ENCODE results near the gene UBL5.
"Not testable (repeated sequence)": the region's sequence is repeated elsewhere in the genome, so short reads cannot be mapped to it uniquely, and the experiment has no call there.

UBL5 gene

DNA sequence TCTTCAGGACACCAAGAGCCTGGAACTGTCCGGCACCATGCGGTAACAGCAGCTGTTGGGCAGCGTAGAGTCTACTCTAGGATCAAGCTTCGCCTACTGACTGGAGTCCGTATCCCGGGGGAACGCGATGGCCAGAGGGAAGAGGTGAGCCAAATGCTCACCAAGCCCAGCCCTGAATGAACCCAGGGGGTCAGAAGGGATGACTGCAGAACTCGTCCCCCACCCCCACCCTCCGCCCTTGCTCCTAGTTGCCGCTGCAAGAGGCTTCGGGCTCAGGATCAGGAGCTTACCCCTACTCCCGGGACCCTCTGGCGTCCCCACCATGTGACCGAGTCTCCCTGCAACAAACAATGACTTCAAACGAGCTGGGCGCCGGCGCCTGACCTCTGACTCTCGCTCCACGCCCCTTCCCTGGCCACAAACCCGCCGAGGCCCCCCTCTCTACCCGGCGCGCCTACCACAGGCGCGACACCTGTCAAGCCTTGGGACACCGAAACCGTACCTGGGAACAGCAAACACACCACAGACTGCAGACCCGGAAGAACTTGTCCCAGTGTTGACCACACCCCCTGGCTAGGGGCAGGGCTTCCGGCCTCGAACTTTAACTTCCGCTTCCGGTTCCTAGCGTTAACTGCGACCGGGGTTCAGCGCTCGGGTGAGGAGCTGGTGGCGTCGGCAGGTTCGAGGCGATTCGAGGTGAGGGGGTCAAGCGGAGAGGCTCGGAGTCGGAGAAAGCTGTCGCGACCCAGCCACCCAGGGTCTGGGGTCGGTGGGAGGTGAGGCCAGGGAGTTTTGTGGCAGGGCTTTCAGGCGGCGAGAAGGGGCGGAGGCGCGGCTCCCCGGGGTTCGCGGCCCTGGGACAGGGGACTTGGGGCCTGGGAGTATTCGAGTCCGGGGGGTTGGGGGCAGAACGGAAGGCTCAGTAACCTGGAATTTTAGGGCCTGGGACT, at the start of gene UBL5:
Gene UBL5 (plus strand): TSS at position 630 of the 950 bp plus-strand sequence. CDS start 420 bp downstream, outside the sequence.
- DNase-seq = peak; percentile 91 to 94 (median 93)

DNA sequence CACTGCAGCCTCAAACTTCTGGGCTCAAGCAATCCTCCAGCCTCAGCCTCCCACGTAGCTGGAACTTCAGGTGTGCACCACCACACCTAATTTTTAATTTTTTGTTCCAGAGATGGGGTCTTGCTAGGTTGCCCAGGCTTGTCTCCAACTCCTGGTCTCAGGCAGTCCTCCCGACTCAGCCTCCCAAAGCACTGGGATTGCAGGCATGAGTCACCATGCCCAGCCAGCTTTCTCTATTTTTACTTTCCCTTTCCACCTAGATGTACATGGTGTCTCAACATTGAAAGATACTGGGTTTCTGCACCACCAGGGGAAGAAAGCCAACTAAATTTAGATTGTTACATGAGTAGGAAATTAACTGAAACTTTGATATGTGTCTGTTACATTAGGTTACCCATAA, 45.4 kb upstream of the UBL5 start:
- DNase-seq = peak; percentile 53 to 72 (median 60)

DNA sequence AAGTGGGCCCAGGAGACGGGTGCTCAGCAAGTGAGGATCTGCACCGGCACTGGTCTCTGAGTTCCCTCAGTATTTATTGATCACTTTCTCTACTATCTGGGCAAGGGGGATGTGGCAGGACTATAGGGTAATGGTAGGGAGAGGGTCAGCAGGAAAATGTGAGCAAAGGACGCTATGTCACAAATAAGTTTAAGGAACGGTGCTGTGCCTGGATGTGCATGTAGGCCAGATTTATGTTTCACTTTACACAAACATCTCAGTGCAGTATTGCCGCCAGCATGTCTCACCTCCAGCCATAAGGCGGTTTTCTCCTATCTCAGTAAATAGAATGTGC, 43.6 kb upstream of the UBL5 start:
- not testable (repeated sequence) for DNase-seq

DNA sequence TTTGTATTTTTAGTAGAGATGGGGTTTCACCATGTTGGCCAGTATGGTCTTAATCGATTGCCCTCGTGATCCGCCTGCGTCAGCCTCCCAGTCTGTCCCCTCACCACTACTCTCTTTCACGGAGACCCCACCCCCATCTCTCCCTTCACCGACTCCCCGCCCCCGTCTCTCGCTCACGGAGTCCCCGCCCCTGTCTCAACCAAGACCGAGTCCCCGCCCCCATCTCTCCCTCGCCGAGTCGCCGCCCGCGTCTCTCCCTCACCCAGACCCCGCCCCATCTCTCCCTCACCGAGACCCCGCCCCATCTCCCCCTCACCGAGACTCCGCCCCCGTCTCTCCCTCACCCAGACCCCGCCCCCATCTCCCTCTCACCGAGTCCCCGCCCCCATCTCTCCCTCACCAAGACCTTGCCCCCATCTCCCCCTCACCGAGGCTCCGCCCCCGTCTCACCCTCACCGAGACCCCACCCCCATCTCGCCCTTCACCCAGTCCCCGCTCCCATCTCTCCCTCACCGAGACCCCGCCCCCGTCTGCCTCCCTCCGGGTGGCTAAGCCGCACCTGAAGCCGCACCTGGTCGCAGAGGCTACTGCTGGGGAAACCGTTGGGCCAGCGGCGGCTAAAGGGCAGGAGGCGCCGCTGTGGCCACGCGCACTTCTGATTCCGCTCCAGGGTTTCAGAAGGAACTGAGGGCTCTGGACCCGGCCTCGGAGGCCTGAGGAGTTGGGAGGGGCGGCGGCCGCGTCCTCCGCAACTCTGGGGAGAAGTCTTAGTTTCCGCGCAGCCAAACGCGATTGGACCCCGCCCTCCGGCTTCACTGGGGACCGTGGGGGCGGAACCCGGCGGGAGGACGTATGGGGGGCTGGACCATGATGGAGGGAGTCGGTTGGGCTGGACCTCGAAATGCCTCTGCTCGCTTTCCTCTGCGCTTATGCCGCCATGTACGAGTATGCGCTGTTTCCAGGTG, 42.1 kb upstream of the UBL5 start:
- DNase-seq = peak; percentile 93 to 99 (median 98)

DNA sequence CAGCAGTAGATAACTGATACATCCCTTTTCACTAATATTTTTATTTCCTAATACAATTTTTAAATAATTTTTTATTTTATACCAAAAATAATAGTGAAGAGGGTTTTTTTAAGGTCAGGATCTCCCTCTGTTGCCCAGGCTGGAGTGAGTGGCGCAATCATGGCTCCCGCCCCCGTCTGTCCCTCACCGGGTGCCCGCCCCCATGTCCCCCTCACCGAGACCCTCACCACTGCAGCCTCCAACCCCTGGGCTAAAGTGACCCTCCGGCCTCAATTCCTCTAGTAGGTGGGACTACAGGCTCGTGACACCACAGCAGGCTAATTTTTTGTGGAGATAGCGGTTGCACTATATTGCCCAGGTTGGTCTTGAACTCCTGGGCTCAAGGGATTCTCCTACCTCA, 41.4 kb upstream of the UBL5 start:
- no peak for DNase-seq

DNA sequence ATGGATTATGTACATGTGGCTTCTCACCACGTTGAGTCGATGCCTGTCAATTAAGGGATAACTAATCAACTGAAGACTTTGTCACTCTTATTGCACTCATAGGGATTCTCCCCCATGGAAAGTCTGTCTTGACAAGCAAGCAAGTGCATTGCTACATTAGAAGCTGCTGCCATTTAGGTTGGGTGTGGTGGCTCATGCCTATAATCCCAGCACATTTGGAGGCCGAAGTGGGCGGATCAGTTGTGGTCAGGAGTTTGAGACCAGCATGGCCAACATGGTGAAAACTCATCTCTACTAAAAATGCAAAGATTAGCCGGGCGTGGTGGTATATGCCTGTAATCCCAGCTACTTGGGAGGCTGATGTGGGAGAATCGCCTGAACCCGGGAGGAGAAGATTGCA, 40.9 kb upstream of the UBL5 start:
- DNase-seq = no peak

DNA sequence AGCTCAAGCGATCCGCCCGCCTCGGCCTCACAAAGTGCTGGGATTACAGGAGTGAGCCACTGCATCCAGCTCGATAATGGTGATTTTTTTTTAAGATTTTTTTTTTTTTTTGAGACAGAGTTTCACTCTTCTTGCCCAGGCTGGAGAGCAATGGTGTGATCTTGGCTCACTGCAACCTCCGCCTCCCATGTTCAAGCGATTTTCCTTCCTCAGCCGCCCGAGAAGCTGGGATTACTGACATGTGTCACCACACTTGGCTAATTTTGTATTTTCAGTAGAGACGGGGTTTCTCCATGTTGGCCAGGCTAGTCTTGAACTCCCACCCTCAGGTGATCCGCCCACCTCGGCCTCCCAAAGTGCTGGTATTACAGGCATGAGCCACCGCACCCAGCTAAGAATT, 39.1 kb upstream of the UBL5 start:
- DNase-seq = not testable (repeated sequence)

DNA sequence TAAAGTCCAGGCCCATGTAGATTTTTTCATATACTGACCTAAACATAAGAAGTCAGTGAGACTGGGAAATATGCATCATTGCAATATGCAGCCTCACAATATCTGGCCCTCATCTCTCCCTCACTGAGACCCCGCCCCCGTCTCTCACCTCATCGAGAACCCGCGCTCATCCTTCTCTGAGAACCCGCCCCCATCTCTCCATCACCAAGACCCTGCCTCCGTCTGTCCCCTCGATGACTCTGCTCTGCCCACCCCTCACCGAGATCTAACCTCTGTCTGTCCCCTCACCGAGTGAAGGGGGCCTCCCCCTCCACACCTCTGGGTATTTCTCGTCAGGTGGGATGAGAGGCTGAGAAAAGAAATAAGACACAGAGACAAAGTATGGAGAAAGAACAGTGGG, 38.7 kb upstream of the UBL5 start:
- no peak for DNase-seq

DNA sequence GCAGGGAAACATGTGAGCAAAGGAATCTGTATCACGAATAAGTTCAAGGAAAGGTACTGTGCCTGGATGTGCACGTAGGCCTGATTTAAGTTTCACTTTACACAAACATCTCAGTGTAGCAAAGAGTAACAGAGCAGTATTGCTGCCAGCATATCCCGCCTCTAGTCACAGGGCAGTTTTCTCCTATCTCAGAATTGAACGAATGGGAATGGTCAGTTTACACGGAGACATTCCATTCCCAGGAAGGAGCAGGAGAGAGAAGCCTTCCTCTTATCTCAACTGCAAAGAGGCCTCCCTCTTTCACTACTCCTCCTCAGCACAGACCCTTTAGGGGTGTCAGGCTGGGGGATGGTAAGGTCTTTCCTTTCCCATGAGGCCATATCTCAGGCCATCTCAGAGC, 38.1 kb upstream of the UBL5 start:
- DNase-seq = not testable (repeated sequence)

DNA sequence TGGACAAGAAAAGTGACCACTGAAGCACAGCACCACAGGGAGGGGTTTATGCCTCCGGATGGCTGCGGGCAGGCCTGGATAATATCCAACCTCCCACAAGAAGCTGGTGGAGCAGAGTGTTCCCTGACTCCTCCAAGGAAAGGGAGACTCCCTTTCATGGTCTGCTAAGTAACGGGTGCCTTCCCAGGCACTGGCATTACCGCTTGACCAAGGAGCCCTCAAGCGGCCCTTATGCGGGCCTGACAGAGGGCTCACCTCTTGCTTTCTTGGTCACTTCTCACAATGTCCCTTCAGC, 36.7 kb upstream of the UBL5 start:
- not testable (repeated sequence) for DNase-seq

DNA sequence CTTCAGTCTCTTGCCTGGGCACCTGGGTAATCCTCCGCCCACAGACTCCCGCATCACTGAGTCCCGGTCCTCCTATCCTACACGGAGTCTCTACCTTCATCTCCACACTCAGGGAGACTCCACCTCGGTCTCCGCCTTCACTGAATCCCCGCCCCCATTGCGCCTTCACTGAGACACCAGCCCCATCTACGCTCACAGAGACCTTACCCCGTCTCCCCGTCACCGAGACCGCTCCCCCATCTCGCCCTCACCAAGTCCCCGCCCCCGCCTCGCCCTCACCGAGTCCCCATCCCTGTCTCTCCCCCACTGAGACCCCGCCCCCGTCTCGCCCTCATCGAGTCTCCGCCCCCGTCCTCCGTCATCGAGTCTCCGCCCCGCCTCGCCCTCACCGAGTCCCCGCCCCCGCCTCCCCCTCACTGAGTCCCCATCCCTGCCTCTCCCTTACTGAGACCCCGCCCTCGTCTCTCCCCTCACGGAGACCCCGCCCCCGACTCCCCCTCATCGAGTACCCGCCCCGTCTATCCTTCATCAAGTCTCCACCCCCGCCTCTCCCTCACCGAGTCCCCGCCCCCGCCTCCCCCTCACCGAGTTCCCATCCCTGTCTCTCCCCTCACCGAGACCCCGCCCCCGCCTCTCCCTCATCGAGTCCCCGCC, 36.0 kb upstream of the UBL5 start:
- DNase-seq = peak; percentile 89 to 98 (median 97)

DNA sequence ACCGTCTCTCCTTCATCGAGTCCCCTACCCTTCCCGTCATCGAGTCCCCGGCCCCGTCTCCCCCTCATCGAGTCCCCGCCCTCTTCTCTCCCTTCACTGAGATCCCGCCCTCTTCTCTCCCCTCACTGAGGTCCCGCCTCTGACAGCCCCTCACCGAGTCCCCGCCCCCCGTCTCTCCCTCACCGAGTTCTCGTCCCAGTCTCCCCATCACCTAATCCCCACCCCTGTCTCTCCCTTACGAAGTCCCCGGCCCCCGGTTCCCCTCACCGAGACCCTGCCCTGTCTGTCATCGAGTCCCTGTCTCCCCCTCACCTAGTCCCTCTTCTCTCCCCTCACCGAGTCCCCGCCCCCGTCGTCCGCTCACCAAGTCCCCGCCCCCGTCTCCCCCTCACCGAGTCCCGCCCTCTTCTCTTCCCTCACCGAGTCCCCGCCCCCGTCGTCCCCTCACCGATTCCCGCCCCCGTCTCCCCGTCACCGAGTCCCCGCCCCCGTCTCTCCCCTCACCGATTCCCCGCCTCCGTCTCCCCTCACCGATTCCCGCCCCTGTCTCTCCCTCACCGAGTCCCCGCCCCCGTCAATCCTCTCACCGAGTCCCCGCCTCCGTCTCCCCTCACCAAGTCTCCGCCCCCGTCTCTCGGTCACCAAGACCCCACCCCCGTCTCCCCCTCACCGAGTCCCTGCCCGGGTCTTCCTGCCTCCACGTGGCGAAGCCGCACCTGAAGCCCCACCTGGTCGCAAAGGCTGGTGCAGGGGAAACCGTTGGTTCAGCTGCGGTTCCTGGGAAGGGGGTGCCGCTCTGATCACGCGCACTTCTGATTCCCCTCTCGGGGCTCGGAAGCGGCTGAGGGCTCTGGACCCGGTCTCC, 35.3 kb upstream of the UBL5 start:
- peak; percentile 90 to 99 (median 97) for DNase-seq

DNA sequence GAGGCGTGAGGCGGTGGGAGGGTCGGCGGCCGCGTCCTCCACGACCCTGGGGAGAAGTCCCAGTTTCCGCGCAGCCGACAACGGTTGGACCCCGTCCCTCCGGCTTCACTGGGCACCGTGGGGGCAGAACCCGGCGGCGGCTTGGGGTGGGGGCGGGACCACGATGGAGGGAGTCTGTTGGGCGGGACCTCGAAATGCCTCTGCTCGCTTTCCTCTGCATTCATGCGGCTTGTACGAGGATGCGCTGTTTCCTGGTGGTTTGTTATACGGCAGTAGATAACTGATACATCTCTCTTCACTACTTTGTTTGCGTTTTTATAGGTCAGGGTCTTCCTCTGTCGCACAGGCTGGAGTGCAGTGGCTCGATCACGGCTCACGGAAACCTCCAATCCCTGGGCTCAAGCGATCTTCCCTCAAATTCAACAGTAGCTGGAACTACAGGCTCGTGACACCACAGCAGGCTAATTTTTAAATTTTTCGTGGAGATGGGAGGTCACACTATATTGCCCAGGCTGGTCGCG, 34.6 kb upstream of the UBL5 start:
- peak; percentile 37 to 74 (median 64) for DNase-seq

DNA sequence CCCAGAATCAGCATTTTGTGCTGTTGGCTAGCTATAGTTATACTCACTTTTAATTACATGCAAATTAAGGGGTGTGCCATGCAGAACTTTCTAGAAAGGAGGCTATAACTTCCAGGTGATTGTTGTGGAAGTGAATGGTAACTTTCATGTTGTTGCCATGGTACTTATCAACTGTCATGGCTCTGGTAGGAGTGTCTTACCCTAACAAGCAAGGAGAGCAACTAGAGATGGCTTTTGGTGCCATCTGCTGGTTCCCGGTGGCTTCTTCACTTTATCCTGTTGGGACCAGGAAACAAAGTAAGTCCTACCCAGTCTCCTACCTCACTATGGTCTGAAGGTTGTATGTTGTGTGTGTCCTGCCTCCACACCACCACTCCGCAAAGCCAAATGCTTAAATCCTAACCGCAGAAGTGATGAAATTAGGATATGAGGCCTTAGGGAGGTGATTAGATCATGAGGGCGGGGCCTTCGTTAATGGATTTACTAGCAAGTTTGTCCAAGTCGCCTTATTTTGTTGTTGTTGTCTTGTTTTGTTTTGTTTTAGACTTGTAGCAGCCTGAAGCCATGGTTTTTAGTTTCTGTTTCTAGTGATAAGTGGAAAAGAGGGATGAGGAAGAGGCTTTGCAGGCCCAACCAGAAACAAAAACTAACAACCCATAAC, 31.5 kb upstream of the UBL5 start:
- DNase-seq = peak; percentile 88 to 92 (median 91)

DNA sequence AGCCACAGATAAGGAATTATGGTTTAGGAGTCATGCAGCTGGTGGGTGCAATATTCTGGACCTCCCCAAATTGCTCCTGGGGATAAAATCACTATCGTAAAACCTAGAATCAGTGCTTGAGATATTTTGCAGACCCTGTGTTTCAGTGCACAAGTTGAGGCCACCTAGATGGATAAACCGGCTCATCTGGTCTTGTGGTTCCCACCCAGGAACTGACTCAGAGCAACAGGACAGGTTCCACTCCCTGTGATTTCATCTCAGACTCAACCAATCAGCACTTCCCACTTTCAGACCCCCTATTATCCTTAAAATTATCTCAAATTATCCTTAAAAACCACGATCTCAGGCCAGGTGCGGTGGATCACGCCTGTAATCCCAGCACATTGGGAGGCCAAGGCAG, 29.8 kb upstream of the UBL5 start:
- DNase-seq = no peak

DNA sequence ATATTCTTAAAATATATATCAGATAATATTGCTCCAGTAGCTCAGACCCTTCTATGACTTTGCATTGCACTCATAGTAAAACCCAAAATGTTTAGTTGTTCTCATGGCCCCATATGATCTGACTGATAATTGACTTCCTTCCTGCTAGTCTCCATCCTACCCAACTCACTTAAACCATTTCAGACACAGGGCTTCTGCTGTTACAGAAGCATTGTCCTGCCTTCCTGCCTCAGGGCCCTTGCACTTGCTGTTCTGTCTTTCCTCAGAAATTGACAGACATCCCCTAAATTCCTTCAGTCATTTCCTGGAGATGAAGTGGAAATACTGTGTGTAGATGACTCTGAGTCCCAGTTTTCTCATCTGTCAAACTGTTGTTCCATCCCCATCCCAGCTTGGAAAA, 28.6 kb upstream of the UBL5 start:
- DNase-seq = no peak

DNA sequence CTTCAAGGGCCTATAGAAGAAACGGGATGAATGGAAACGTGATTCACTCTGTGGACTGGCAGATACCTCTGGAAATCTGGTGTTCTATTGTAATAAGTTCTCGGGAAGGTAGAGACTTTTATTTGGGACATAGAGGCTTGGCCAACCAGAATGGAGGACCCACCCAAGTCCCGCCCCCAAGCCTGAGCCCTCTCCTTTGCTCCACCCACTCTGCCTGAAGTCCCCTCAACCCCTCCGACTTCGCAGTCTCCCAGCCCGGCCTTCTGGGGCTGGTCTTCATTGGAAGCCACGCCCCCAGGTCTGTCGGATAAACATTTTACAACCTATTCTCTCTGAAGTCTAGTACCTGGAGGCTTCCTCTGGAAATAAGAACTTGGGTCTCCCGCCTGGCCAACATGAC, 25.7 kb upstream of the UBL5 start:
- no peak for DNase-seq

DNA sequence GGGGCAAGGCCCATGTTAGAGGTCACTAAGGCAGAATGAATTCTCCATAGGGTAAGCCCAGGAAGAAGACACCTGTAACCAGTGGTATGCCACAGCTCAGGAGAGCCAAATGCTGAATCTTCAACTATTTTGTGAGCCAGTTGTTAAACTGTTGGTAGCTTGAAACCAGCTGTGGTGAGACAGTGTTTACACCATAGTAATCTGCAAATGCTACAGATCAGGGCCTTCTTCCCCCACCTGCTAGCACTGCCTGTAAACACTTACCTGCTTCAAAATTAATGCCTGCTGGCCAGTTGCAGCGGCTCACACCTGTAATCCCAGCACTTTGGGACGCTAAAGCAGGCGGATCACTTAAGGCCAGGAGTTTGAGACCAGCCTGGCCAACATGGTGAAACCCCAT, 20.9 kb upstream of the UBL5 start:
- DNase-seq = no peak

DNA sequence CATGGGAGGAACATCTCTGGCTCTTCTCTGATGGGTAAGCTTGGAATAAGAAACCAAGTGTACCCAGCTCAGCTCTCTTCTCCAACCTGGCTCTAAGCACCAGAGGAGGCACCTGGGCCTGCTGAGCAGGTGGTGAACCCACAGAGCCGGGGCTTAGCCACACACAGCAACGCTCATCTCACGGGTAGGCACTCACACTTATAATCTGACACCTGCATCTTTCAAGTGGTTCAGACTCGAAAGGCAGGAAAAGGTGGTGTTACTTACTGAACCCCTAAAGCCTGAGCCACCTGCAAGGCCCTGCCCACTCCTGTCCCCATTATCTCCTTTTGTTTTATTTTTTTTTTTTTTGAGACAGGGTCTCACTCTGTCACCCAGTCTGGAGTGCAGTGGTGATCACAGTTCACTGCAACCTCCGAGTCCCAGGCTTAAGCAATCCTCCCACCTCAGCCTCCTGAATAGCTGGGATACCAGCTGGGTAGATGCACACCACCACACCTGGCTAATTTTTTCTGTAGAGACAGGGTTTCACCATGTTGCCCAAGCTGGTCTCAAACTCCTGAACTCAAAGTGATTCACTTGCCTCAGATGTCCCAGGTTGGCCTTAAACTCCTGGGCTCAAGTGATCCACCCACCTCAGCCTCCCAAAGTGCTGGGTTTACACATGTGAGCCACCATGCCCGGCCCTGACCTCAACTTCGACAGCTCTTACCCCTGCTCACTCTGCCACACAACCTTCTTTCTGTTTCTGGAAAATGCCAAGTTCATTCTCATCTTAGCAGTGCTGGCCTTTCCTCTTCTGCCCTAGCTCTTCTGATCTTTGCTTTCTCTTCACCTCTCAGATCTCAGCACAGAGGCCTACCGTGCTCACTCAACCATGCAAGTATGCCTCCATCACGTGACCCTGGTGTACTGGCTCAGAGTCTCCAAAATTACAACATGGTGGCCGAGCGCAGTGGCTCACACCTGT, 18.6 kb upstream of the UBL5 start:
- DNase-seq = no peak

DNA sequence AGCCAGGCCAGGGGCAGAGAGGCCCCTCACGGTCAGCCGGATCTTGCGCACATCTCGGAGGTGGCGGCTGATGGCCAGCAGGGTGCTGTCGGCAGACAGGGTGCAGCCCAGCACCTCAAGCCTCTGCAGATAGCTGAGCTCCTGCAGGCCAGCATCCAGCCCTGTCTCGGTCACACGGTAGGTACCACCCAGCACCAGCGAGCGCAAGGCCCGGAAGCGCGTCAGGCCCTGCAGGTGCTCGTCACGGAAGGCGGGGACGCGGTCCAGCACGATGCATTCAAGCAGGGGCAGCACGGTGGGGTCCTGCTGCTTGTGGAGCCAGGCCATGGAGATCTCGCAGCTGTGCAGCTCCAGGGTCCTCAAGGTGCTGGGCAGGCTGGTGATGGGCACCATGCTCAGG, 16.6 kb upstream of the UBL5 start:
- DNase-seq = no peak

All from suppressor macrophage treated with lipopolysaccharide for 1 hour (primary cell).